ENCODE measurements around the gene CYBA. TPM values are rescaled to one million over a fixed set of nuclear protein-coding genes. Genes with fewer than 3 reads are reported as not detected.

The CYBA gene
- total and polyA plus RNA-seq, 2 of the 4 experiments (the other 2 are of a cell fraction) = 65.6 to 169 TPM

- H3K4me2 ChIP-seq (ENCODE audit: low read depth, low read length) = no peak overlapping the region
- H3K56ac ChIP-seq (ENCODE audit: extremely low read depth, insufficient read depth, low read length) = no peak overlapping the region
- no peak overlapping the region for H4K8ac ChIP-seq (ENCODE audit: low read depth in 2 of 2, low read length in 2 of 2)
- no peaks in the 10 kb centered on the region for H3K9me3 ChIP-seq (ENCODE audit: control insufficient read depth, insufficient read depth, low read length)
- no peak overlapping the region for H4K5ac ChIP-seq (ENCODE audit: low read depth, low read length)
- H2BK120ac ChIP-seq (ENCODE audit: low read depth, low read length) = no peak overlapping the region
- in situ Hi-C loops (cut with MboI; ENCODE audit: low sequenced_read_pairs) = no loop called here
- no peak overlapping the region for H3K14ac ChIP-seq (replicated peaks; ENCODE audit: low read depth, low read length)
- no peaks in the 10 kb centered on the region for H4K20me1 ChIP-seq (ENCODE audit: insufficient read depth, low read length)
- H2AFZ ChIP-seq (replicated peaks; ENCODE audit: low read length, poor library complexity) = no peak overlapping the region
- ChIA-PET POLR2A (ENCODE audit: unreplicated experiment) (no interaction called here), CTCF (no interaction called here)
- H2BK20ac ChIP-seq (ENCODE audit: low read depth, low read length) = no peak overlapping the region
- no peak overlapping the region for H3K9ac ChIP-seq (ENCODE audit: low read depth, low read length)
- H3K79me1 ChIP-seq (ENCODE audit: low read depth in 1 of 2, low read length in 2 of 2) = peaks cover 16 to 22% of the 10 kb centered on the region in 2 experiments
- H3K9me1 ChIP-seq (ENCODE audit: insufficient read depth, low read length) = no peaks in the 10 kb centered on the region
- DNase-seq = no peak
- H2AK5ac ChIP-seq (ENCODE audit: low read depth, low read length) = no peak overlapping the region
- TF ChIP-seq USF2 (IDR thresholded peaks at IDR 0.05; ENCODE audit: low read depth, low read length) (no peak), NFE2L2 (IDR thresholded peaks at IDR 0.05; ENCODE audit: low read depth, low read length) (no peak), MAFK (IDR thresholded peaks at IDR 0.05; ENCODE audit: low read depth, low read length) (no peak), CEBPB (IDR thresholded peaks at IDR 0.05; ENCODE audit: low read depth, low read length) (no peak)
- TF ChIP-seq, protein P1, sequence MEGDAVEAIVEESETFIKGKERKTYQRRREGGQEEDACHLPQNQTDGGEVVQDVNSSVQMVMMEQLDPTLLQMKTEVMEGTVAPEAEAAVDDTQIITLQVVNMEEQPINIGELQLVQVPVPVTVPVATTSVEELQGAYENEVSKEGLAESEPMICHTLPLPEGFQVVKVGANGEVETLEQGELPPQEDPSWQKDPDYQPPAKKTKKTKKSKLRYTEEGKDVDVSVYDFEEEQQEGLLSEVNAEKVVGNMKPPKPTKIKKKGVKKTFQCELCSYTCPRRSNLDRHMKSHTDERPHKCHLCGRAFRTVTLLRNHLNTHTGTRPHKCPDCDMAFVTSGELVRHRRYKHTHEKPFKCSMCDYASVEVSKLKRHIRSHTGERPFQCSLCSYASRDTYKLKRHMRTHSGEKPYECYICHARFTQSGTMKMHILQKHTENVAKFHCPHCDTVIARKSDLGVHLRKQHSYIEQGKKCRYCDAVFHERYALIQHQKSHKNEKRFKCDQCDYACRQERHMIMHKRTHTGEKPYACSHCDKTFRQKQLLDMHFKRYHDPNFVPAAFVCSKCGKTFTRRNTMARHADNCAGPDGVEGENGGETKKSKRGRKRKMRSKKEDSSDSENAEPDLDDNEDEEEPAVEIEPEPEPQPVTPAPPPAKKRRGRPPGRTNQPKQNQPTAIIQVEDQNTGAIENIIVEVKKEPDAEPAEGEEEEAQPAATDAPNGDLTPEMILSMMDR (conservative IDR thresholded peaks at IDR 0.05; ENCODE audit: low read depth, low read length) = no peak
- no peak overlapping the region for H3K4me3 ChIP-seq (ENCODE audit: insufficient read depth, low read depth, low read length)
- 100% methylated on average over 1 of the region's 3 CpGs; no CpG with 5 or more reads in 1 of the 2 experiments for WGBS, 2 experiments (ENCODE audit: extremely low coverage in 2 of 2, insufficient read length in 1 of 2)
- no peak overlapping the region for H4K91ac ChIP-seq (ENCODE audit: insufficient read depth, low read depth, low read length)
- H3K4me1 ChIP-seq (ENCODE audit: control insufficient read depth, insufficient read depth, low read length) = no peaks in the 10 kb centered on the region
- ATAC-seq (ENCODE audit: low read depth) = no peak
- no peak overlapping the region for H3K27ac ChIP-seq (ENCODE audit: insufficient read depth, low read length)
- no peaks in the 10 kb centered on the region for H3K27me3 ChIP-seq (ENCODE audit: control insufficient read depth, insufficient read depth, low read length)
- intact Hi-C loops (cut with micrococcal nuclease) = no loop called here
- H2BK15ac ChIP-seq (ENCODE audit: low read depth, low read length) = no peak overlapping the region
- H3K4ac ChIP-seq (ENCODE audit: low read depth, low read length) = no peak overlapping the region
- dilution Hi-C loops (cut with HindIII; ENCODE audit: low sequenced_read_pairs, unreplicated experiment) = no loop called here
- H2AK9ac ChIP-seq (replicated peaks; ENCODE audit: low read depth, low read length, poor library complexity) = no peak overlapping the region
- no peak overlapping the region for H3K18ac ChIP-seq (ENCODE audit: low read depth, low read length)
- peaks cover 2% of the 10 kb centered on the region; the same call in 1 of the 2 replicates for H3K36me3 ChIP-seq (ENCODE audit: control insufficient read depth, insufficient read depth, low read length)
- BruUV-seq (replicated peaks) = no TSS peak
- H2BK5ac ChIP-seq (ENCODE audit: low read depth, low read length, poor library complexity, severe bottlenecking) = no peak overlapping the region
- no peak overlapping the region for H3K23ac ChIP-seq (ENCODE audit: low read depth, low read length)
Observed at GRCh38 chr16:88665570-88665969, 14.7 kb upstream of the CYBA start.

Data from IMR-90 (cell line).